Stimulated activated CD4-positive, alpha-beta T cell treated with anti-CD3 and anti-CD28 coated beads, Interleukin-1b, Interleukin-23, amount 100 ng/mL, for 4 hours (primary cell): ENCODE measurements around the gene PLAAT3.
"Not testable (repeated sequence)": the region's sequence is repeated elsewhere in the genome, so short reads cannot be mapped to it uniquely, and the experiment has no call there.

Experiments
- DNase-seq, 2 donors: peaks; one replicate each; pipeline ENCODE4 v3.0.0-alpha.2; 2020; ENCODE audit warnings: low read depth in 2 of 2

The PLAAT3 gene

GRCh38 chr11:63567044-63567840 lies 47.0 kb downstream of the PLAAT3 start:
- peak in 1 of 2 donors; percentile 45 for DNase-seq

- no peak for DNase-seq
These were observed 49.4 kb downstream of the PLAAT3 start for GRCh38 chr11:63564784-63565350.

GRCh38 chr11:63564056-63564774 lies 50.0 kb downstream of the PLAAT3 start:
- DNase-seq, result no peak

GRCh38 chr11:63563201-63564055 lies 50.8 kb downstream of the PLAAT3 start, which contains the start of gene PLAAT2:
PLAAT2 (minus strand) TSS chr11:63563379; CDS start chr11:63563324, 55 bp downstream.
- DNase-seq, result no peak

DNA sequence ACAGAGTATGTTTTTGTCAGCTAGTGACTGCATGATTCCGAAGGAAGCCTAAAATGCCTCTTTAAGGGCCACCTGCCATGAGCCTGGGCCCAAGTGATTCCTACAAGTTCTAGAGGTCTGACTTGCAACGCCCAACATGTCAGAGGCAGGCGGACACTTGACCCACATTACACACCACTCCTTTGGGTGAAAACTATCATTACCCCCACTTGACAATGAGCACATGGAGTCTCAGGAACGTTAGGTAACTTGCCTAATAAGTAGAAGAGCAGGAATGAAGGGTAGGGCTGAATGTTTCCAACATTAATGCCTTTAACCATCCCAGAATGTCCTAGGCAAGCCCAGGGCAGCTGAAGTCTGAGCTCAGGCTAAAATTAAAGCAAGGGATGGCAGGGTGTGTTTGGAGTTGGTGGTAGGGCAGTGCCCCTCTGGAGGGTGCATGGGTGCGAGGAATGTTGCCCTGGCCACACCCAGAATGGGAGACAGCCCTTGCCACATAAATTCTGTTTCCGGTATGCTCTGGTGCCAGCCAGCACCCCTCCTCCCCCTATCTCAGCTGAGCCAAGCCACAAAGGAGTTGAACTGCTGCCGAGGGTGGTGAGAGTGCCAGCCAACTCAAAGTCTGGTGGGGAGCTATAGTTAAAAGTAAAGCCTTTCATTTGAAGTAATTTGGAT lies 53.6 kb downstream of the PLAAT3 start:
- no peak for DNase-seq

- no peak for DNase-seq
These were observed 55.6 kb downstream of the PLAAT3 start for GRCh38 chr11:63558459-63559157.

- DNase-seq, result no peak
These were observed 56.7 kb downstream of the PLAAT3 start for GRCh38 chr11:63557570-63557969.

GRCh38 chr11:63556404-63557013 lies 57.7 kb downstream of the PLAAT3 start:
- no peak for DNase-seq

GRCh38 chr11:63554877-63555223 lies 59.4 kb downstream of the PLAAT3 start:
- no peak for DNase-seq

- DNase-seq, result peak in 1 of 2 donors; percentile 29
These were observed 60.5 kb downstream of the PLAAT3 start for GRCh38 chr11:63553759-63554158.

- no peak for DNase-seq
These were observed 61.3 kb downstream of the PLAAT3 start for GRCh38 chr11:63552921-63553320.

DNA sequence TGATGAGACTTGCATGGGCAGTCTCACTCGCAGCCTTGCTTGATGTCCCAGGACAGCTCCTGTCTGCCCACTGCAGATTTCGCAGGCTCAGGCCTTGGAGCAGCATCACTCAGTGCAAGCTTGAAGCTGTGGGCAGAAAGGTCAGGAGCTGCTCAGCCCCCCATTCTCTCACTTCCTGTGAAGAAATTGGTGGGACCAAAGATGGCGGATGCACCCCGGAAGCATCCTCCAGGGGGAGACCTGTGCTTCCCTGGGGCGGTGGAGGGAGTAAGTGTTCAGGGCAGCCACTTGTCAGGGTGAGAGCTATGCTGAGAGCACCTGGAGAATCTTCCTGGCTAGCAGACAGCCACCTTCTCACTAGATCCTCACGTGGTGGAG lies 62.4 kb downstream of the PLAAT3 start:
- DNase-seq, result no peak

GRCh38 chr11:63551091-63551888 lies 62.9 kb downstream of the PLAAT3 start:
- DNase-seq, result no peak

- not testable (repeated sequence) for DNase-seq
These were observed 64.0 kb downstream of the PLAAT3 start for GRCh38 chr11:63550156-63550700.

DNA sequence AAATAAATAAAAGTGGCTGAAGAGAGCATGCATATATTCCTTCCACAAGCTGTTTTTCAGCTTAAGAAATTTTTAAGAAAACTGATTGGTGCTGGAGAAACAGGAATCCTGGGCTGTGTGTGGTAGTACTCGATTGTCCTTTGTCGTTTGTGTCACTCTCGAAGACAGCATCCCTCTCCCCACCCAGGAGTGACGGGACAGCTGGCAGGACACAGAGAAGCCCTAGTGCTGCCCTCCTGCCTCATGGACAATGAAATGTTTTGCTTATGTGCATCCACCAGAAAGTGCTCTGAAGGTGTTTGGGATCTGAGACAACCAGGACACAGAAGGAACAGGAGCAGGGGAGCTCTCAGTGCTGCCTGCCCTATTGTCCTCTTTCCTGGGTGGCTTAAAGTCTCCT lies 64.8 kb downstream of the PLAAT3 start:
- DNase-seq, result no peak

- DNase-seq, result no peak
These were observed 66.1 kb downstream of the PLAAT3 start for GRCh38 chr11:63548178-63548577.

- DNase-seq, result no peak
These were observed 67.2 kb downstream of the PLAAT3 start for GRCh38 chr11:63547061-63547460.

GRCh38 chr11:63543711-63544110 lies 70.5 kb downstream of the PLAAT3 start:
- no peak for DNase-seq

GRCh38 chr11:63542506-63542905 lies 71.7 kb downstream of the PLAAT3 start:
- not testable (repeated sequence) for DNase-seq
